ENCODE results near the gene ECM1.
A peak's percentile ranks its signal among the peaks of the same experiment; 100 is the strongest.

ECM1 gene

DNA sequence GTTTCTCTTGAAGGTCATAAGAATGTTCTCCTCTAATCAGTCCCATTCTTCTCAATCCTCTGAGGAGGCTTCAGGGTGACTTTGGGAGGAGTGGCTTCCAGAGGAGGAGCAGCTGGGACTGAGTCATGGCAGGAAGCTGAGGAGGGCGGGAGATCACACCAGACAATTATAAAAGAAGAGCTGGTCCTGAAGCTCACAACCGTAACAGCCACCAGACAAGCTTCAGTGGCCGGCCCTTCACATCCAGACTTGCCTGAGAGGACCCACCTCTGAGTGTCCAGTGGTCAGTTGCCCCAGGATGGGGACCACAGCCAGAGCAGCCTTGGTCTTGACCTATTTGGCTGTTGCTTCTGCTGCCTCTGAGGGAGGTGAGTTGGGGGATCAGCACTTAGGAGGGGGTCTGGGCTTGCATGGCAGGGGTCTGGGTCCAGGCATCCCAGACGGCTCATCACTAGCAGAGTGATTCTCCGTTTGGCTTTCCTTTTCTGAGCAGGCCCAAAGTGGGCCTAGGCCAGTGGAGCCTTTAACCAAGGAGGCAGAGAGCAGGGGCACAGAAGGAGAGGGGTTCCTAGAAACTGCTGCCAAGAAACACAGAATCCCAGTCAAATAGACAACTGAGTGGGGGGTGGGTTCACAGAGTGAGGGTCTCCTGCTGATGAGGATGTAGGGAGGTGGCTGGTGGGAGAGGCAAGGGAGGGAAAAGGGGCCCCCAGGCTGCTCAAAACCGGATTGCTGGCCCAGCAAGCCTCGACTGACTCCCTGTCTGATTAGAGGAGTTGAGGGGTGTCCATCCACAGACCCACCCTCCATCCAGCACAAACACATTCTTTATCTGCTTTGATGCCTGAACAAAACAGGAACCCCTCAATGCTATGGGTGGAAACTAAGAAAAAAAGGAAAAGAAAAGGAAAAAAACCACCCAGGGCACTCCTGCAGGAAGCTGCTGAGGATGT is at the start of gene ECM1:
ECM1 (plus strand) TSS at position 198 of the 953 bp plus-strand sequence; CDS start at position 299, 101 bp downstream.
- peak in 7 of 10 donors; percentile 18 to 89 (median 57) for DNase-seq

DNA sequence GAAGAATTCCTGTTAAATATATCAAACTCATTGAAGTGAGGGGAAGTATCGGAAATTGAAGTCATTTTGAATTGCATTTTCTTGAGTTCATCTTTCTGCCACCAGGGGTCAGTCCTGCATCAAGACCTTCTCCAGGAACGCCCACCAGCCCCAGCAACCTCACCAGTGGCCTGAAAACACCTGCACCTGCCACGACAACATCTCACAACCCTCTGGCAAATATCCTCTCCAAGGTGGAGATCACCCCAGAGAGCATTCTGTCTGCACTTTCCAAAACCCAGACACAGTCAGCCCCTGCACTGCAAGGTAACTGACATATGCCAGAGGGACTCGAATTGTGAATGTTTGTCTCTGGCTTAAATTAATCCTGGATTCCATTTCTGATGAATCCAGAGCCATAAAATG is 43.5 kb upstream of the ECM1 start:
- intact Hi-C loops (cut with DNase I), result loop anchor here (2.0 kb wide), 1 partner anchor 68 kb away; no protein-coding TSS in a partner anchor

More for the DNA sequence above, at the start of gene ECM1:
- intact Hi-C loops (cut with DNase I), result no loop called here

DNA sequence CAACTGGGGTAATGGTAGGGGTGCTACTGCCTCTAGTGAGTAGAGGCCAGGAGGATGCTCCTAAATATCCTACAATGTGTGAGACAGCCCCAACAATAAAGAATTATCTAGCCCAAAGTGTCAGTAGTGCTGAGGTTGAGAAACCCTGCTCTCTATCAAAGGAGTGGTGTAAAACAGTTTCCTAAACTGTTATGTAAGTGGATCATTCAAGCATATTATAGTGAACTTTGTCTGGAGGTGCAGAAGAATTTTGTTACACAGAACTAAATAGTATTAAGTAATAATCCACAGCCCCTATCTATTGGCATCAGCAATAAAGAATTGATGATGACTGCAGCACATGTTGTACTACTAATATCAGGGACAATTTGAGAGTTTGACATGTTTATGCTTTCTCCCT is 40.9 kb upstream of the ECM1 start:
- intact Hi-C loops (cut with DNase I), result no loop called here
- no peak for DNase-seq

More for the DNA sequence above, 43.5 kb upstream of the ECM1 start:
- DNase-seq, result peak in 5 of 10 donors; percentile 18 to 43 (median 28)

DNA sequence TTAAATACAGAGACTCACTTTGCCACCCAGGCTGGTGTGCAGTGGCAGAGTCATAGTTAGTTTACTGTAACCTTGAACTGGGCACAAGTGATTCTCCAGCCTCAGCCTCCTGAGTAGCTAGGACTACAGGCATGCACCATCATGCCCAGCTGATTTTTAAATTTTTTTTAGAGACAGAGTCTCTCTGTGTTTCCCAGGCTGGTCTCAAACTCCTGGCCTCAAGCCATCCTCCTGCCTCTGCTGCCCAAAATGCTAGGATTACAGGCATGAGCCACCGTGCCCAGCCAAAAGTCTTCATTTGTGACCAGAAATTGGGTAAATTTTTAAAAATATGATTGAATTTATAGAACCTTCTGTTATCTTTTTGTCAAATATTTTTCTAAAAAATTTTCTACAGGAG is 38.6 kb upstream of the ECM1 start:
- intact Hi-C loops (cut with DNase I), result no loop called here
- peak in 2 of 10 donors; percentile 35 to 55 for DNase-seq

DNA sequence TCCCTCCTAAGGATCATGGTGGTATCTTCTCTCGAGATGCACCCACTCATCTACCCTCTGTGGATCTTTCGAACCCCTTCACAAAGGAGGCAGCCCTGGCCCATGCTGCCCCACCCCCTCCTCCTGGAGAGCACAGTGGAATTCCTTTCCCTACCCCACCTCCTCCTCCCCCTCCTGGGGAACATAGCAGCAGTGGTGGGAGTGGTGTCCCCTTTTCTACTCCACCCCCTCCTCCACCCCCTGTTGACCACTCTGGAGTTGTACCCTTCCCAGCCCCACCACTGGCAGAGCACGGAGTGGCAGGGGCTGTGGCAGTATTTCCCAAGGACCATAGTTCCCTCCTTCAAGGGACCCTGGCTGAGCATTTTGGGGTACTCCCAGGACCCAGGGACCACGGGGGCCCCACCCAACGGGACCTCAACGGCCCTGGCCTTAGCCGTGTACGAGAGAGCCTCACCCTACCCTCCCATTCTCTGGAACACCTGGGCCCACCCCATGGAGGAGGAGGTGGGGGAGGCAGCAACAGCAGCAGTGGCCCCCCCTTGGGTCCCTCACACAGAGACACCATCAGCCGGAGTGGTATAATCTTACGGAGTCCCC is 35.2 kb upstream of the ECM1 start:
- DNase-seq, result peak in 1 of 10 donors; percentile 58

DNA sequence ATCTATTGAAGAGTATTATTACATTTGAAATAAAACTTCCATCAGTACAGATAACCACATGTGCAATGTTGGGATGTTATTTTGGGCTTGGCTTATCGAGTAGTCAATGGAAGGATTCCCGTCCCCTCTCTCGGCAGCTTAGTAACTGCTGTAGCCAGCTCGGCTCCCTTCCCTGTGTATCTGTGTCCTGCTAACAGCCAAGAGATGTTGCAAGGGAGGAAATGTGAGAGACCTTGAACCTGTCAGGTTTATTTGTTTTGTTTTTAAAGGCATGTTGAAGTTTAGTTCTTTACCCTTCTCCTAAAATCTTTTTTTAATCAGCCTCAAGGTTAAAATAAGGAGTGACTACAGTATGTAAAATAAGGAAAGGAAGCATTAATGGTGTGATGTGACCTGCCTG is 34.2 kb upstream of the ECM1 start:
- intact Hi-C loops (cut with DNase I), result loop anchor here (10.0 kb wide), 1 partner anchor 99 kb away; no protein-coding TSS in a partner anchor
- DNase-seq, result peak in 2 of 10 donors; percentile 19 to 37

More for the DNA sequence above, 35.2 kb upstream of the ECM1 start:
- intact Hi-C loops (cut with DNase I), result loop anchor here (10.0 kb wide), 1 partner anchor 98 kb away; no protein-coding TSS in a partner anchor

DNA sequence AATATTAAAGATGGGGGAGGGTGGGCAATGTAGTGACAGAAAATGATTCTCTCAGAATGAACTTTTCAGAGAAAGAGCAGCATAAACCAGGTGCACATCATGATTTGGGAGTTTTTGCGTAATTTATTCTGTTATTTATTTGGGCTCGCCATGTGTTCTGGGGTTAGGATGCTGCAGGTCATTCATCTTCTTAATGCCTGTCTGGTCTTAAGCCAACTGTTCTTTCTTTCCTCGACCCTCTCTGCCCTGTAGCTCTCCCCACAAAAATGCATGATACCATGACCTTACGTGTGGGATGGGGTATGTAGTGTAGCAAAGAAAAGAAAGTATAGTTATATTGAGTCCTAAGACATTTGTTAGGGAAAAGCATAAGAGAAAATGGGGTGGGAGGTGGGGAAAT is 33.0 kb upstream of the ECM1 start:
- DNase-seq, result no peak
- intact Hi-C loops (cut with DNase I), result loop anchor here (10.0 kb wide), 1 partner anchor 100 kb away; no protein-coding TSS in a partner anchor

DNA sequence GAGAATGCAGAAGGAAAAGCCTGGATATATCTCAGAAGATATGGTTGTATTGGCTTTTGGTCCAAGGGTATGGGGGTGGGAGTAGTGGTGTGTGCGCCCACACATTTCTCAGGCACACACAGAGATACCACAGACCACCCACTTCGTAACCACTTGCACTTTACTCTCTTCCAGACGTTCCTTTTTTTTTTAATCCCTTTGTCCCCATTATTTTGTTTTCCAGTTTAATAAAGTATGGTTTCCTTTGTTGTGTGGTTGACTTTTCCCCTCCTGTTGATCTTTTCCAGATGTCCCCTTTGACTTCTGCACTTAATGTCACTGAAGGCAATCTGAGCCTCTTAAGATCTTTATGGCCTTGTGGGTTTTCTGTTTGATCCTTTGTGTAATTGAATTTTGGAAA is 31.2 kb upstream of the ECM1 start:
- intact Hi-C loops (cut with DNase I), result loop anchor here (10.0 kb wide), 1 partner anchor 102 kb away; no protein-coding TSS in a partner anchor
- no peak for DNase-seq

DNA sequence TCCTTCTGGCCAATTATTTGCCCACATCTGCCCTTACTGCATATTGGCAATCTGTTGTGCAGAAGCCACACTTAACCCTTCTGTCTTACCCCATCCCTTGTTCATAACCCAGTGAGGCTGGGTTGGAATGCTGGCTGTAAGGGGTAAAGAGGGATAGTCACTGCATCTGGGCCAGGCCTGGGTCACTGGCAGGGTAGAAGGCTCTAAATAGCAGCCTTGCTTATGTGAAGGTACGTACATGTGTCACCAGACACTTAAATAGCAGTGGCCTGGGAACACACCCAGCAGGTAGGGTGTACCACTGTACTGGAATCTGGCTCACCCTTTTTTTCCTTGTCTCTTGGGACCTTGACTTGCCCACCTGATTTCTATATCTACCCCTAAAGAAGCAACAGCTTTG is 30.6 kb upstream of the ECM1 start:
- DNase-seq, result no peak
- intact Hi-C loops (cut with DNase I), result loop anchor here (10.0 kb wide), 1 partner anchor 103 kb away; no protein-coding TSS in a partner anchor

DNA sequence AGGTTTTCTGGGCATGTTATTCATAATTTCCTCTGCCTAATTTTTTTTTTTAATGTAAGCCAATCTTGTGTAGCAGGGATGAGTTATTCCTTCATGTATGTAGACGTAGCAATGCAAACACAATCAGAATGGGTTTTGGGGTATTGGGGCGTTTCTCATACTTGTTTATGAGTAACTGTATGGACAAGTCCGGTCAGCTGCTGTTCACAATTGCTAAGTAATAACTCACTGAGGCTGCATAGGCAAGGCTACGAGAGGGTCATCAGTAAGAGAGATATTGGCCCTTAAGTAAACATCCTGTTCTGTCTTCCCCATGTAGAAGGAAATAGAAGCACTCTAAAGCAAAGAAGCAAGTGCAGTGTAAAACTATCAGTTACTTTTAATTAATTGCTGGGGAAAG is 30.2 kb upstream of the ECM1 start:
- intact Hi-C loops (cut with DNase I), result loop anchor here (10.0 kb wide), 1 partner anchor 103 kb away; no protein-coding TSS in a partner anchor
- no peak for DNase-seq

DNA sequence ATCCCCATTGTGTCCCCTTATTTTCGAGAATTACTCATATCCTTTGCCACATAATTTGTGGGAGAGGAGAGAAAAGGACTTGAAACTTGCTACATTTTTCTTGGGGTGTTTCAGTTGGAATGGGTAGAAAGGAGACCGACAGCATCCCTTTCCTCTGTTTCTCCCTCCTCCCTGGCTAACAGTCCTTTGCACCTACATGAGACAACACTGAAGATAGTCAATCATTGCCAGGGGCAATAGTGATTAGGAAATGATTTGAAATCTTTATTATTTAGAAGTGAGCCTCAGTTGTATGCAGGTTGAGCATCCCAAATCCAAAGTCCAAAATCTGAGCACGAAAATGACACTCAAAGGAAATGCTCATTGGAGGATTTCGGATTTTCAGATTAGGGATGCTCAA is 28.5 kb upstream of the ECM1 start:
- intact Hi-C loops (cut with DNase I), result loop anchor here (10.0 kb wide), 1 partner anchor 105 kb away; no protein-coding TSS in a partner anchor

DNA sequence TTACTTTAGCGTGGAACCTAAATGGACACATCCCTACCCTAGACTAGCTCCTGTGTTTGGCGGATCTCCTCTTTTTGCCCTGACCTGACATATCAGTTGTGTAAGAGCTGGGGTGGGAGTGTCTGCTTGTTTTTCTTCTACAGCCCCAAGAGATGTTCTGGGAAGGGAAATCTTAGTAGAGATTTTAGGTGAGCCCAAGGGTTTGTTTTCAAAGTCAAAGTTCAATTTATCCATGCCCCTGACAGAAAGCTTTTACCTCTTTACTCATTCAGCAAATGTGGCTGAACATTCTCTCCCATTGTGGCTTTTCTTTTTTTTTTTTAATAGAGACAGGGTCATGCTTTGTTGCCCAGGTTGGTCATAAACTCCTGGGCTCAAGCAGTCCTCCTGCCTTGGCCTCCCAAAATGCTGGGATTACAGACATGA is 28.0 kb upstream of the ECM1 start:
- DNase-seq, result no peak
- intact Hi-C loops (cut with DNase I), result loop anchor here (10.0 kb wide), 1 partner anchor 105 kb away; no protein-coding TSS in a partner anchor

More for the DNA sequence above, 28.5 kb upstream of the ECM1 start:
- no peak for DNase-seq

DNA sequence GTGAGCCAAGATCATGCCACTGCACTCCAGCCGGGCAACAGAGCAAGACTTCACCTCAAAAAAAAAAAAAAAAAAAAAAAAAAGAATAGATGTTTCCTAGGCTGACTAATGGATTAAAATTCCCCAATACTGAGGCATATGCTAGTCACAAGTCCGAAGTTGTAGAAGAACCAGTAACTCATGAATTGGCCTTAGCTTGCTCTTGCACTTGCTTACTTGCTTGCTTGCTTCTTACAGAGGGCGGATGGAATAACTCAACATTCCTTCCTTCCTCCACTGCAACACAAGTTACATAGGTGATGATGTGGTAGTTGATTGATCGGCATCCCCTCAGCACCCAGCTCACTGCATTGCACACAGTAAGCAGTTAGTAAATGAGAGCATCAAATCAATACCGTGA is 23.5 kb upstream of the ECM1 start:
- intact Hi-C loops (cut with DNase I), result no loop called here
- DNase-seq, result no peak

DNA sequence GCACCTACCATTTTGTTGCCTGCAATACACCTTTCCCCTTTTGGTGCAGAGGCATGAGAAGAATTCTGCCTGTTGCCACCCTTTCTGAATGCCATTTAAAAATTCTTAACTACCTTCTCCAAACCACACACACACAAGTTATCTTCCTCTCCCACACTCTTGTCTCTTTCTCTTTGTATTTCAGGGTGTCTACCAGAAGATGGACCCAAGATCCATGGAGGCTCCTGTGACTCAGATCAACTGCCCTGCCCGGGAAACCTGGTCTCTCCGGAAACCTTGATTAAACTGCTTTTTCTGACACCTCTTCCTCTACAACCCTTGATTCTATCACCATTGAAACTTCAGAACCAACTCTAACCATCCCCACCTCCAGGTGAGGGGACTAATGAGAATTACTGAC is 23.0 kb upstream of the ECM1 start:
- DNase-seq, result no peak
- intact Hi-C loops (cut with DNase I), result no loop called here

DNA sequence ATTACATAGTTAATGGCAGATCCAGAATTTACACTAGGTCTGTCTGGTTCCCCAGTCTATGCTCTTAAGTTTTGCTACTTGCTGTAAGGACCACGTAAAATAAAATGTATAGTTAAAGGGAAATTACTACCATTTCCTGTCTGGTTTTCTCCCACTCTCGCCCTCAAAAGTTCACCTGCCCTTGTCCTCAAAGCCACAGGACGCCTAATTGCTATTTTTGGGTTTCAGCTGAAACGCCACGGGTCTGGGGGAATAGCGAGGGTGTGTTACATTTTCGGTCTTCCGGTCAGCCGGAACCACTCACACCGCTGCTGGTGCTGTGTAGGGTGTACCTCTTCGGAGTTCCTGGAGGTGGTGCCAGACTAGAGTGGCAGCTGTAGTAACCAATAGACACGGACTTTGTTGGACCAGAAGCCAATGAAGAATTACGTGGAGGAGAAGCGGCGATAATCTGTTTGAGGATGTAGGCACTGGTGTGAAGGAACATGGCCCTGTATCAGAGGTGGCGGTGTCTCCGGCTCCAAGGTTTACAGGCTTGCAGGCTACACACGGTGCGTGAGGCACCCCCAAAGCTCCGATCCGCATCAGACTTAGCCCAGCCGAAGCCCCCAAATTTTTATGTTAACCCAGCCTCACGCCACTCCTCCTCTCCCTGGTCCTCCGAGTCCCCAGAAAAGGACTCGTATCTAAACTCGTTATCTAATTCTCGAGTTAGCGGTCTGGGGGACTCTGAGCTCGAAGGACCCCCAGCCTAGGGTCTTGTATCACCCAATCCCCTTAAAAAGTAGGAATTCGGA is 20.7 kb upstream of the ECM1 start, which contains the start of gene TARS2:
TARS2 (plus strand) TSS at position 454 of the 797 bp plus-strand sequence; CDS start at position 486, 32 bp downstream.
- peak; percentile 78 to 98 (median 92) for DNase-seq
- intact Hi-C loops (cut with DNase I), result loop anchor here (1.0 kb wide), 1 partner anchor 28 kb away; the partner anchor contains the start of gene FALEC

DNA sequence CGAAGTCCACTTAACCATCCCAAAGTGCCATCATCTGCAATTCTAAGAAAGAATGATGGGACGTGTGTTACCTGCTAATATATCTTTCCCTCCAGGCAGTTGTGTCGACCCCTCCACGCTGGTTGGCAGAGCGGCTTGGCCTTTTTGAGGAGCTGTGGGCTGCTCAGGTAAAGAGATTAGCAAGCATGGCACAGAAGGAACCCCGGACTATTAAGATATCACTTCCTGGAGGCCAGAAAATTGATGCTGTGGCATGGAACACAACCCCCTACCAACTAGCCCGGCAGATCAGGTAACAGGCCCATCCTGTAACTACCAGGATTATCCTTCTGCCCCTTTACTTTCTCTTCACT is 20.2 kb upstream of the ECM1 start:
- DNase-seq, result no peak
- intact Hi-C loops (cut with DNase I), result loop anchor here (1.0 kb wide), 1 partner anchor 28 kb away; the partner anchor contains the start of gene FALEC

DNA sequence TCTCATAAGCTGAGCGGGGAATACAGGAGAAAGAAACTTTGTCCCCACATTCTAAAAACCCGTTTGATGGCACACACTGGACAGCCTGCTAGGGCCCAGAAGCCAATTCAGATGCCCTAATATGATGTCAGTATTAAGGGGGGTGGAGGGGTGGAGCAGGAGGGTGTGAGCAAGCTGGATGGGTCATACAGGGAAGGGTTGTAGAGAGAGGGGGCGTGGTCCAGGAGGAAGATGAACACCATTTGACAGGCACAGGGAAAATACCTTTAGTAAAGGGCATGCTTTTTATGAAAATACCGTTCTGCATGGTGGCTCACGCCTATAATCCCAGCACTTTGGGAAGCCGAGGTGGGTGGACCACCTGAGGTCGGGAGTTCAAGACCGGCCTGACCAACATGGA is 14.7 kb upstream of the ECM1 start:
- intact Hi-C loops (cut with DNase I), result no loop called here
- DNase-seq, result no peak

DNA sequence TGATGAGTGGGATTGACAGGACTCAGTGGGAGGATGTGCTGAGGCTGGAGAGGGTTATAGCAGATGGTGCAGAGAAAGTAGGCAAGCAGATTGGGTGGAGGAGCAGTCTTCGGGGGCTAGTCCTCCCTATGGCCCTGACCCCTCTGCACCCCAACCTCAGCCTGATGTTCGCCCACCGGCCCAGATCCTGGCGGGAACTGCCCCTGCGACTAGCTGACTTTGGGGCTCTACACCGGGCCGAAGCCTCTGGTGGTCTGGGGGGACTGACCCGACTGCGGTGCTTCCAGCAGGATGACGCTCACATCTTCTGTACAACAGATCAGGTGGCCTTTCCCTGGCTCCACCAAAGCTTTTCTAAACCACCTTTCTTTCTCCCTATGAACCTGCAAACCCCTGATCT is 9.6 kb upstream of the ECM1 start:
- DNase-seq, result no peak
- intact Hi-C loops (cut with DNase I), result no loop called here

DNA sequence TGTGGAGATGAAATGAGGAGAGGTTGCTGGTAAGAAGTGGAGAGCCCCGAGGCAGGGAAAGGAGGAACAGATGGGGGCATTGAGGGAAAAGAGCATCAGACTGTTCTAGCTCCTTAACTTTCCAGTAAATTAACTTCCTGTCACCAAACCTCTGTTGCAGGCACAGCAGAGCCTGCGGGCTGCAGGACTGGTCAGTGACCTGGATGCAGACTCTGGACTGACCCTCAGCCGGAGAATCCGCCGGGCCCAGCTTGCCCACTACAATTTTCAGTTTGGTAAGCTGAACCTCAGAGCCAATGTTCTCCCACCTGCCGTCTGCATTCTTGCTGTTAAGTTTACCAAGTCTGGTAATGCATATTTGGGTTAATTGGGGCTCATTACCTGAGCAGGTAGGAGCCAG is 2.5 kb upstream of the ECM1 start:
- intact Hi-C loops (cut with DNase I), result no loop called here
- no peak for DNase-seq

DNA sequence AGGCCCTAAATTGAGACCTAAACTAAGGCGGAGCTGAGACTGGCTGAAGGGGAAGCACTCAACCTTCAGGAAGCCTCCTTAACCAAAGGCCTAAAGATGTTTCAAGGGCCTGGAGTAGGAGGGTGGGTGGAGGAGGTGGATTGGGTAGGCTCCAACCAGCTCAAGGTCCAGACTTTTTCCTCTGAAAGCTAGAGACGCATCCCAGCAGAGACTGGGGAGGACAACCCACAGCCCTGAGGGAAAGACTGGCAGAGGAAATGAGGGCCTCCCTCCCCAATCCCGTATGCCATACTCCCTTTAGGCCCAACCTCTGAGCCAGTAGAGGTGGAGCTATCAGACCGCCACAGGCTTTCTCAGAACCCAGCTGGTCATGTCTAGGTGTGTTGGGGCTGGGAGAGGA is 1.1 kb downstream of the ECM1 start:
- peak in 1 of 10 donors; percentile 24 for DNase-seq
- intact Hi-C loops (cut with DNase I), result no loop called here
